Esophagus muscularis mucosa (tissue), 4 donors: Measurements from ENCODE around the gene CHGA.

Experiments used
- EP300 ChIP-seq: sonication (generic); formaldehyde crosslinking; IDR thresholded peaks from one replicate; pipeline ENCODE4 v1.6.1; 2017; ENCODE audit warnings: antibody characterized with exemption
- POLR2A ChIP-seq: fragments of 450-650 bp; IDR thresholded peaks from one replicate; pipeline ENCODE4 v1.6.1; 2017; ENCODE audit warnings: antibody characterized with exemption, moderate library complexity, mild to moderate bottlenecking, low read depth
- POLR2AphosphoS5 ChIP-seq, 2 donors: sonication (generic); formaldehyde crosslinking; IDR thresholded peaks; one replicate each; pipeline ENCODE4 v1.6.1; 2017; ENCODE audit warnings: antibody characterized with exemption in 2 of 2
- TF ChIP-seq, protein P1 (sequence below), 3 experiments: fragments of 200-600 bp in 2 of 3; fragments of 450-650 bp in 1 of 3; sonication (generic) in 2 of 3; IDR thresholded peaks; one replicate each; pipeline ENCODE4 v1.5.1; 2017 to 2019; ENCODE audit warnings: antibody characterized with exemption in 3 of 3, mild to moderate bottlenecking in 2 of 3, moderate library complexity in 1 of 3

- TF ChIP-seq, protein P1, sequence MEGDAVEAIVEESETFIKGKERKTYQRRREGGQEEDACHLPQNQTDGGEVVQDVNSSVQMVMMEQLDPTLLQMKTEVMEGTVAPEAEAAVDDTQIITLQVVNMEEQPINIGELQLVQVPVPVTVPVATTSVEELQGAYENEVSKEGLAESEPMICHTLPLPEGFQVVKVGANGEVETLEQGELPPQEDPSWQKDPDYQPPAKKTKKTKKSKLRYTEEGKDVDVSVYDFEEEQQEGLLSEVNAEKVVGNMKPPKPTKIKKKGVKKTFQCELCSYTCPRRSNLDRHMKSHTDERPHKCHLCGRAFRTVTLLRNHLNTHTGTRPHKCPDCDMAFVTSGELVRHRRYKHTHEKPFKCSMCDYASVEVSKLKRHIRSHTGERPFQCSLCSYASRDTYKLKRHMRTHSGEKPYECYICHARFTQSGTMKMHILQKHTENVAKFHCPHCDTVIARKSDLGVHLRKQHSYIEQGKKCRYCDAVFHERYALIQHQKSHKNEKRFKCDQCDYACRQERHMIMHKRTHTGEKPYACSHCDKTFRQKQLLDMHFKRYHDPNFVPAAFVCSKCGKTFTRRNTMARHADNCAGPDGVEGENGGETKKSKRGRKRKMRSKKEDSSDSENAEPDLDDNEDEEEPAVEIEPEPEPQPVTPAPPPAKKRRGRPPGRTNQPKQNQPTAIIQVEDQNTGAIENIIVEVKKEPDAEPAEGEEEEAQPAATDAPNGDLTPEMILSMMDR (IDR thresholded peaks at IDR 0.05): no peak
- TF ChIP-seq POLR2A (no peak), EP300 (no peak), POLR2AphosphoS5 (IDR thresholded peaks at IDR 0.05) (no peak)
Observed at GRCh38 chr14:92926931-92927330, 4.0 kb downstream of the CHGA start.
